Measurements from ENCODE around the gene VSTM4.

DNA sequence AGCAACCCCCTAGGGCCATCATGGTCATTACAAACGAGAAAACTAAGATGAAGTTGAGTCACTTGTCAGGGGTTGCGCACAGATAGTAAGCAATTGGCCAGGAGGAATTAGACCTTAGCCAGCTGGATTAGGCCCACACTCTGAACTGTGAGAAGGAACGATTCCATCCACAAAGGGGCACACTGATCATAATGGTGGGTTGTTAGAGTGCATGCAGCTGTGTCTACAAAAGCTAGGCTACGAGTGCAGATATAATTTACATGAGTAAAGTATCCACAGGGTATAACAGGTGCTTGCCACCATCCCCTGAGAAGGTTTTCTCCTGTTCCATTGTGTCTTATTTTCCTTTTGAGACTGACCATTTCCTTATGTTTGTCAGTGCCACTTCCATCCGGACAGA is 35.1 kb upstream of the VSTM4 start:
- TF ChIP-seq, protein P1, sequence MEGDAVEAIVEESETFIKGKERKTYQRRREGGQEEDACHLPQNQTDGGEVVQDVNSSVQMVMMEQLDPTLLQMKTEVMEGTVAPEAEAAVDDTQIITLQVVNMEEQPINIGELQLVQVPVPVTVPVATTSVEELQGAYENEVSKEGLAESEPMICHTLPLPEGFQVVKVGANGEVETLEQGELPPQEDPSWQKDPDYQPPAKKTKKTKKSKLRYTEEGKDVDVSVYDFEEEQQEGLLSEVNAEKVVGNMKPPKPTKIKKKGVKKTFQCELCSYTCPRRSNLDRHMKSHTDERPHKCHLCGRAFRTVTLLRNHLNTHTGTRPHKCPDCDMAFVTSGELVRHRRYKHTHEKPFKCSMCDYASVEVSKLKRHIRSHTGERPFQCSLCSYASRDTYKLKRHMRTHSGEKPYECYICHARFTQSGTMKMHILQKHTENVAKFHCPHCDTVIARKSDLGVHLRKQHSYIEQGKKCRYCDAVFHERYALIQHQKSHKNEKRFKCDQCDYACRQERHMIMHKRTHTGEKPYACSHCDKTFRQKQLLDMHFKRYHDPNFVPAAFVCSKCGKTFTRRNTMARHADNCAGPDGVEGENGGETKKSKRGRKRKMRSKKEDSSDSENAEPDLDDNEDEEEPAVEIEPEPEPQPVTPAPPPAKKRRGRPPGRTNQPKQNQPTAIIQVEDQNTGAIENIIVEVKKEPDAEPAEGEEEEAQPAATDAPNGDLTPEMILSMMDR (IDR thresholded peaks at IDR 0.05; ENCODE audit: borderline replicate concordance, extremely low read depth, low read length, poor library complexity, severe bottlenecking) = no peak
- TF ChIP-seq EZH2 (IDR thresholded peaks at IDR 0.05; ENCODE audit: borderline replicate concordance, low read depth, low read length, severe bottlenecking) = no peak

All from DND-41 (cell line).